Keratinocyte (primary cell): ENCODE measurements around the gene NOTCH3. TPM values are rescaled to one million over a fixed set of nuclear protein-coding genes. Genes with fewer than 3 reads are reported as not detected.

ENCODE experiments used
- DNase-seq: peaks from one replicate; pipeline ENCODE4 v3.0.0-alpha.2; 2011; ENCODE audit warnings: low read depth, missing footprints, low spot score
- FAIRE-seq: peaks from 2 replicates; lab custom pipeline; 2011; peaks lifted over from hg19 to GRCh38; lab: Jason Lieb, UNC
- H2AFZ ChIP-seq: 2 replicates; pipeline ENCODE4 v1.6.0; 2012; ENCODE audit warnings: low read length, control low read depth, inconsistent platforms; ENCODE audit not compliant: control insufficient read depth
- H3K27ac ChIP-seq: 2 replicates; pipeline ENCODE4 v1.5.1; 2011; ENCODE audit warnings: low read length; ENCODE audit not compliant: control insufficient read depth, insufficient read depth
- H3K27me3 ChIP-seq: 3 replicates; pipeline ENCODE4 v1.6.0; 2011; ENCODE audit warnings: low read length; ENCODE audit not compliant: control insufficient read depth, insufficient read depth; ENCODE audit errors: extremely low read depth
- H3K36me3 ChIP-seq, 2 experiments: 2 replicates in 1 of 2; 3 replicates in 1 of 2; pipeline ENCODE4 v1.5.1; 2011; ENCODE audit warnings: low read length in 2 of 2, mild to moderate bottlenecking in 1 of 2; ENCODE audit not compliant: control insufficient read depth in 2 of 2, insufficient read depth in 2 of 2; ENCODE audit errors: extremely low read depth in 1 of 2
- H3K4me1 ChIP-seq: 3 replicates; pipeline ENCODE4 v1.5.1; 2011; ENCODE audit warnings: low read length; ENCODE audit not compliant: control insufficient read depth, insufficient read depth; ENCODE audit errors: extremely low read depth
- H3K4me2 ChIP-seq: 3 replicates; pipeline ENCODE4 v1.6.0; 2011; ENCODE audit warnings: low read depth, low read length; ENCODE audit not compliant: control insufficient read depth, insufficient read depth; ENCODE audit errors: extremely low read depth
- H3K4me3 ChIP-seq, 3 experiments: fragments of 200-600 bp in 1 of 3; sonication (generic) in 1 of 3; 2 replicates in 2 of 3; 3 replicates in 1 of 3; pipeline ENCODE4 v1.5.1; 2011 to 2016; ENCODE audit warnings: low read length in 3 of 3, mild to moderate bottlenecking in 3 of 3, control low read depth in 2 of 3, inconsistent platforms in 1 of 3, low read depth in 1 of 3, mixed read lengths in 1 of 3, mixed run types in 1 of 3, moderate library complexity in 1 of 3; ENCODE audit not compliant: control insufficient read depth in 2 of 3, insufficient read depth in 2 of 3; ENCODE audit errors: extremely low read depth in 1 of 3
- H3K79me2 ChIP-seq: 2 replicates; pipeline ENCODE4 v1.6.0; 2012; ENCODE audit warnings: low read length; ENCODE audit not compliant: control insufficient read depth, insufficient read depth
- H3K9ac ChIP-seq: 3 replicates; pipeline ENCODE4 v1.6.0; 2011; ENCODE audit warnings: low read length; ENCODE audit not compliant: control insufficient read depth, insufficient read depth; ENCODE audit errors: extremely low read depth
- H3K9me1 ChIP-seq: 3 replicates; pipeline ENCODE4 v1.6.0; 2011; ENCODE audit warnings: low read length; ENCODE audit not compliant: control insufficient read depth, insufficient read depth; ENCODE audit errors: extremely low read depth
- H3K9me3 ChIP-seq: 2 replicates; pipeline ENCODE4 v1.5.1; 2012; ENCODE audit warnings: low read depth, low read length; ENCODE audit not compliant: control insufficient read depth
- H4K20me1 ChIP-seq: 3 replicates; pipeline ENCODE4 v1.6.0; 2011; ENCODE audit warnings: low read length; ENCODE audit not compliant: control insufficient read depth, insufficient read depth; ENCODE audit errors: extremely low read depth
- EZH2 ChIP-seq: IDR thresholded peaks from one replicate; pipeline ENCODE4 v1.6.1; 2012; ENCODE audit warnings: inconsistent platforms, mild to moderate bottlenecking, low read length, moderate library complexity
- dilution Hi-C: fragments of 300-500 bp; cut with MboI; formaldehyde crosslinking; loops from one replicate; pipeline ENCODE4 v1.7.0; 2020; ENCODE audit warnings: low sequenced_read_pairs; ENCODE audit not compliant: extremely low pct_ligation_motif_present
- polyA plus RNA-seq, 5 experiments: library from polyadenylated mRNA; depleted of rRNA in 3 of 5; stranded (reverse) in 3 of 5; stranded (forward) in 1 of 5; unstranded in 1 of 5; fragments of >200 nt; gene quantifications; 1 replicate in 1 of 5; 2 replicates in 3 of 5; 3 replicates in 1 of 5; pipeline versions ENCODE4 v1.2.1 to v1.2.3, GENCODE V29; 2011 to 2012; ENCODE audit warnings: missing spikeins in 2 of 5, low read depth in 1 of 5, low replicate concordance in 1 of 5
- TF ChIP-seq, protein P1 (sequence below), 3 experiments: IDR thresholded peaks in 1 of 3; conservative IDR thresholded peaks in 1 of 3; optimal IDR thresholded peaks in 1 of 3; 2 replicates in 2 of 3; 3 replicates in 1 of 3; pipeline versions ENCODE3 to v1.5.1; 2011; ENCODE audit warnings: low read length in 3 of 3, mild to moderate bottlenecking in 3 of 3, moderate library complexity in 2 of 3, control low read depth in 1 of 3, inconsistent platforms in 1 of 3; ENCODE audit not compliant: insufficient read depth in 2 of 3; ENCODE audit errors: extremely low read depth in 1 of 3

Gene NOTCH3
- polyA plus RNA-seq, 1 donor (not counting 4 experiments of a cell fraction or from before 2014, with no cell fraction given), result 4.1 TPM

DNA sequence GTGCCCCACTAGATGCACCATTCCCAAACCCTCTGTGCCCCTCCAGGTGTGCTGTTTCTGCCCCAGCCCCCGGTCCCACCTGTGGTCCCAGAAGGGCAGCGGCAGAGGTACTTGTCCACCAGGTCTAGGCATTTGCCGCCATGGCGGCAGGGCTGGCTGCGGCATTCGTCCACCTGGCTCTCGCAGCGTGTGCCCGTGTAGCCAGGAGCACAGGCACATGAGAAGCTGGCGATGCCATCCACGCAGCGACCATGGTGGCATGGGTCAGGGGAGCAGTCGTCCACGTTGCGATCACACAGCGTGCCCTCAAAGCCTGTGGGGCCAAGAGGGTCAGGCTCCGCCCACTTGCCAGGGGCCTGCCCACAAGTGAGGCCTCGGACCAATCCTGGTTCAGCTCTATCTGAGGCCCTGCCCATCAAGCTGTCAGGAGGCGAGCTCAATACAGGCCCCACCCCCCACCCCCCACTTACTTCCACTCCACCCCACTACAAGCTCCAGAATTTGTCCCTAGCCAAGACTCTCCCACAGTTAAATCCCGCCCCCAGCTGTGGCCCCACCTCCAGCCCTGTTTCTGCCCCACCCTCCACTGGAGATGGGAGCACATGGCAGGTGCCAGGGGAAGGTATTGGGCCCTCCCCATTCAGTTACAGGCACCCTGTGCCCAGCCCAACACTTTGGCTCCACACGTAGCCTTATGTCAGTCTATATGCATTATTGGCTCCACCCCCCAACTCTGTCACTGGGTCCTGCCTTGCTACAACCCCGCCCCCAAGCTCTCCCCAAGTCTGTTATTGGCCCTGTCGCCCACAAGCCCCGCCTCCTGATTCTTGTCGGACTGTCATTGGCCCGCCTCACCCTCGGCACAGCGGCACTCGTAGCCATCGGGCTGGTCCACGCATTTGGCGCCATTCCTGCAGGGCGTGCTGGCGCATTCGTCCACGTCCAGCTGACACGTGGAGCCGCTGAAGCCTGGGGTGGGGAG lies 13.5 kb downstream of the NOTCH3 start:
- H3K36me3 ChIP-seq, result peaks cover 0 to 6% of the 10 kb centered on the region in 2 experiments
- TF ChIP-seq EZH2, result no peak
- TF ChIP-seq, protein P1, sequence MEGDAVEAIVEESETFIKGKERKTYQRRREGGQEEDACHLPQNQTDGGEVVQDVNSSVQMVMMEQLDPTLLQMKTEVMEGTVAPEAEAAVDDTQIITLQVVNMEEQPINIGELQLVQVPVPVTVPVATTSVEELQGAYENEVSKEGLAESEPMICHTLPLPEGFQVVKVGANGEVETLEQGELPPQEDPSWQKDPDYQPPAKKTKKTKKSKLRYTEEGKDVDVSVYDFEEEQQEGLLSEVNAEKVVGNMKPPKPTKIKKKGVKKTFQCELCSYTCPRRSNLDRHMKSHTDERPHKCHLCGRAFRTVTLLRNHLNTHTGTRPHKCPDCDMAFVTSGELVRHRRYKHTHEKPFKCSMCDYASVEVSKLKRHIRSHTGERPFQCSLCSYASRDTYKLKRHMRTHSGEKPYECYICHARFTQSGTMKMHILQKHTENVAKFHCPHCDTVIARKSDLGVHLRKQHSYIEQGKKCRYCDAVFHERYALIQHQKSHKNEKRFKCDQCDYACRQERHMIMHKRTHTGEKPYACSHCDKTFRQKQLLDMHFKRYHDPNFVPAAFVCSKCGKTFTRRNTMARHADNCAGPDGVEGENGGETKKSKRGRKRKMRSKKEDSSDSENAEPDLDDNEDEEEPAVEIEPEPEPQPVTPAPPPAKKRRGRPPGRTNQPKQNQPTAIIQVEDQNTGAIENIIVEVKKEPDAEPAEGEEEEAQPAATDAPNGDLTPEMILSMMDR (optimal IDR thresholded peaks at IDR 0.05 in 1 of 3, IDR thresholded peaks at IDR 0.05 in 1 of 3, conservative IDR thresholded peaks at IDR 0.05 in 1 of 3; ENCODE audit: extremely low read depth in 1 of 3, insufficient read depth in 2 of 3, low read length in 3 of 3), result no peak
- dilution Hi-C loops, result no loop called here
- H3K27ac ChIP-seq, result no peak overlapping the region
- H3K4me3 ChIP-seq, result no peak overlapping the region
- no peaks in the 10 kb centered on the region for H3K79me2 ChIP-seq
- no peaks in the 10 kb centered on the region for H3K9me1 ChIP-seq
- H3K27me3 ChIP-seq, result no peaks in the 10 kb centered on the region
- H2AFZ ChIP-seq, result no peak overlapping the region
- no peaks in the 10 kb centered on the region for H3K9me3 ChIP-seq
- no peak for FAIRE-seq
- no peaks in the 10 kb centered on the region for H3K4me1 ChIP-seq
- no peak for DNase-seq
- no peaks in the 10 kb centered on the region for H4K20me1 ChIP-seq
- H3K4me2 ChIP-seq, result no peak overlapping the region
- H3K9ac ChIP-seq, result no peak overlapping the region

GRCh38 chr19:15185188-15185587 lies 15.6 kb downstream of the NOTCH3 start:
- FAIRE-seq, result no peak
- H3K27ac ChIP-seq, result no peak overlapping the region
- TF ChIP-seq, protein P1 (optimal IDR thresholded peaks at IDR 0.05 in 1 of 3, IDR thresholded peaks at IDR 0.05 in 1 of 3, conservative IDR thresholded peaks at IDR 0.05 in 1 of 3; ENCODE audit: extremely low read depth in 1 of 3, insufficient read depth in 2 of 3, low read length in 3 of 3), result no peak
- no peak for TF ChIP-seq EZH2
- no peak overlapping the region for H3K9ac ChIP-seq
- H4K20me1 ChIP-seq, result no peaks in the 10 kb centered on the region
- DNase-seq, result no peak
- H3K4me3 ChIP-seq, result no peak overlapping the region
- no peaks in the 10 kb centered on the region for H3K79me2 ChIP-seq
- no peaks in the 10 kb centered on the region for H3K27me3 ChIP-seq
- H3K4me2 ChIP-seq, result no peak overlapping the region
- dilution Hi-C loops, result no loop called here
- no peaks in the 10 kb centered on the region for H3K4me1 ChIP-seq
- H2AFZ ChIP-seq, result no peak overlapping the region
- H3K9me3 ChIP-seq, result no peaks in the 10 kb centered on the region
- H3K9me1 ChIP-seq, result no peaks in the 10 kb centered on the region
- H3K36me3 ChIP-seq, result peaks cover 0 to 8% of the 10 kb centered on the region in 2 experiments
